PFSK-1 (cell line): ENCODE data around the gene NMNAT1.
A peak's percentile ranks its signal among the peaks of the same experiment; 100 is the strongest.

Source experiments
- FOXP2 ChIP-seq: optimal IDR thresholded peaks from 2 replicates; pipeline ENCODE3; 2011; ENCODE audit warnings: borderline replicate concordance, control low read depth, inconsistent platforms; ENCODE audit not compliant: insufficient read depth; ENCODE audit errors: extremely low read length, extremely low read depth
- POLR2AphosphoS5 ChIP-seq: IDR thresholded peaks from 2 replicates; pipeline ENCODE4 v1.6.1; 2012; ENCODE audit warnings: low read depth, mild to moderate bottlenecking, control low read depth, low read length, moderate library complexity
- SIN3A ChIP-seq: IDR thresholded peaks from 2 replicates; pipeline ENCODE4 v1.6.1; 2012; ENCODE audit warnings: mild to moderate bottlenecking, low read length, moderate library complexity, borderline replicate concordance; ENCODE audit not compliant: insufficient read depth
- TAF1 ChIP-seq: IDR thresholded peaks from 2 replicates; pipeline ENCODE4 v1.6.1; 2012; ENCODE audit warnings: low read length, control low read depth, borderline replicate concordance; ENCODE audit not compliant: insufficient read depth
- TF ChIP-seq, protein P1 (sequence below), 2 experiments: IDR thresholded peaks; 2 replicates each; pipeline versions ENCODE4 v1.6.1 to v1.8.0; 2011 to 2012; ENCODE audit warnings: low read depth in 2 of 2, low read length in 2 of 2, control low read depth in 1 of 2, inconsistent platforms in 1 of 2, mild to moderate bottlenecking in 1 of 2, moderate library complexity in 1 of 2; ENCODE audit not compliant: insufficient read depth in 1 of 2

Gene NMNAT1

DNA sequence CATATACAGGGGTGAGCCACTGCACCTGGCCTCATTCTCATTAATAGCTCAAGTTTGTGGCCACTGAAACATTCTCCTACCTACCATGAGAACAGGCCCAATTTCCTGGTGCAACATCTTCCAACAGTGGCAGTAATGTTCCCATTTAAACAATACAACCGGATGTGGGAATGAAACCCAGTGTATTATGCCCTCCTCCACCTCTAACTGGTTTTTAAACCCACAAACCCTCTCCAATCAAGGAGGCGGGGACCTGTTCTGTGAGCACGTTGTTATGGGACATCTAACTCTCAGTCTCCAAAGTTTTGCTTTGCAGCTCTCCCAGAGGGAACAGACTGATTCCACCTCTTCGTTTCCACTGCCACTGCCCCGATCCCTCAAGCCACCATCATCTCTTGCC, 35.8 kb upstream of the NMNAT1 start:
- TF ChIP-seq POLR2AphosphoS5 (no peak), FOXP2 (no peak), SIN3A (no peak), TAF1 (no peak)
- TF ChIP-seq, protein P1, sequence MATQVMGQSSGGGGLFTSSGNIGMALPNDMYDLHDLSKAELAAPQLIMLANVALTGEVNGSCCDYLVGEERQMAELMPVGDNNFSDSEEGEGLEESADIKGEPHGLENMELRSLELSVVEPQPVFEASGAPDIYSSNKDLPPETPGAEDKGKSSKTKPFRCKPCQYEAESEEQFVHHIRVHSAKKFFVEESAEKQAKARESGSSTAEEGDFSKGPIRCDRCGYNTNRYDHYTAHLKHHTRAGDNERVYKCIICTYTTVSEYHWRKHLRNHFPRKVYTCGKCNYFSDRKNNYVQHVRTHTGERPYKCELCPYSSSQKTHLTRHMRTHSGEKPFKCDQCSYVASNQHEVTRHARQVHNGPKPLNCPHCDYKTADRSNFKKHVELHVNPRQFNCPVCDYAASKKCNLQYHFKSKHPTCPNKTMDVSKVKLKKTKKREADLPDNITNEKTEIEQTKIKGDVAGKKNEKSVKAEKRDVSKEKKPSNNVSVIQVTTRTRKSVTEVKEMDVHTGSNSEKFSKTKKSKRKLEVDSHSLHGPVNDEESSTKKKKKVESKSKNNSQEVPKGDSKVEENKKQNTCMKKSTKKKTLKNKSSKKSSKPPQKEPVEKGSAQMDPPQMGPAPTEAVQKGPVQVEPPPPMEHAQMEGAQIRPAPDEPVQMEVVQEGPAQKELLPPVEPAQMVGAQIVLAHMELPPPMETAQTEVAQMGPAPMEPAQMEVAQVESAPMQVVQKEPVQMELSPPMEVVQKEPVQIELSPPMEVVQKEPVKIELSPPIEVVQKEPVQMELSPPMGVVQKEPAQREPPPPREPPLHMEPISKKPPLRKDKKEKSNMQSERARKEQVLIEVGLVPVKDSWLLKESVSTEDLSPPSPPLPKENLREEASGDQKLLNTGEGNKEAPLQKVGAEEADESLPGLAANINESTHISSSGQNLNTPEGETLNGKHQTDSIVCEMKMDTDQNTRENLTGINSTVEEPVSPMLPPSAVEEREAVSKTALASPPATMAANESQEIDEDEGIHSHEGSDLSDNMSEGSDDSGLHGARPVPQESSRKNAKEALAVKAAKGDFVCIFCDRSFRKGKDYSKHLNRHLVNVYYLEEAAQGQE (IDR thresholded peaks at IDR 0.05; ENCODE audit: insufficient read depth in 1 of 2, low read depth in 2 of 2, low read length in 2 of 2) = no peak

DNA sequence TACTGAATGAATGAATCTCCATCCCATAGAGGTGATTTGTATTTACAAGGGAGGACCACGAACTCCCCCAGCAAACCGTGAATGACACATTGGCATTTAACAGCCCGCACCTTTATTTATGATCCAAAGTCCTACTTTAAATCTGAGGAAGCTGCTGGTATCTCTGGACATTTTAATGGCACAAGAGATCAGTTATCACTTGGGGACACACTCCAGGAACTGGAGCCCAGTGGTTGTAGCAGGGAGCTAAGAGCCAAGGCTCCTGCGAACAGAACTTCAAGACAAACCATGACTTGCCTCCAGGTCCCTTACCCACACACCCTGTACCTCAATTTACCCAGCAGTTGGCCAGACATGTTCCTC, 34.4 kb upstream of the NMNAT1 start:
- no peak for TF ChIP-seq FOXP2
- TF ChIP-seq POLR2AphosphoS5 = no peak
- 0 out of 2 replicates have a peak, but pooled peaks have one; percentile 17 for TF ChIP-seq SIN3A
- TF ChIP-seq, protein P1 (IDR thresholded peaks at IDR 0.05; ENCODE audit: insufficient read depth in 1 of 2, low read depth in 2 of 2, low read length in 2 of 2) = no peak
- no peak for TF ChIP-seq TAF1

DNA sequence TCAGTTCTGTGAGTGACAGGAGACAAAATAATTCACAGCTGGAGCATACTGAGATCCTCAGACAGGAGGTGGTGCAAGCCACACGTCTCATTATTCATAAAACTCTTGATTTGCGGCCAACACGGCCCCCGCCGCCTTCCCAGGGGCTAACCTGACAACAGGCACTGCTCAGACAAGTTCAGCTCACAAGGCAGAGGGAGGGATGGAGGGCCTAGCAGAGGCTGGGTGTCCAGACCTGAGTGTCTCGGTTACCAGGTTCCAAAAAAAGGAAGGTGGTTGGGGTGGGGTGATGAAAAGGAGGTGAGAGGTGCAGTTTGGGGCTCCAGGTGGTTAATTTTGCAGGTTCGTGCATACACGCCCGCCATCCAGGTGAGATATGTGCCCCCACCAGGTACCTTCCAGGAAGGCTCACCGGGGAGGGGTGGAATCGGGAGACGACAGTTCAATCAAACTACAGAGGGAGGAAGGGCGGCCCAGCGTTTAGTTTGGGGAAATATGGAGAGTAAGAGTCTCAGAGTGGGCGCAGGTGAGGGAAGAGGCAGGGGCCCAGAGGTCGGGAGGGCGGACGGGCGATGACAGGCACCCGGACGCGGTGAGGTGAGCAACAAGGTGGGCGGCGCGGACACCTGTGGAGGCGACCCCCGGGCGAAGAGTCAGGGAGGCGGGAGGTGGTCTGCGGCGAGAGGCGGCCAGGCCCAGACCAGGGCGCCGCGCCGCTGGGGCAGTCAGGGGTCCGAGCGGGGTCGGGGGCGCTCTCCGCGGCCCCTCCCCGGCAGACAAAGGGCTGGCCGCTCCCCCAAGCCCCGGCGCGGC, 33.8 kb upstream of the NMNAT1 start:
- TF ChIP-seq TAF1 = no peak
- no peak for TF ChIP-seq FOXP2
- TF ChIP-seq, protein P1 (IDR thresholded peaks at IDR 0.05; ENCODE audit: insufficient read depth in 1 of 2, low read depth in 2 of 2, low read length in 2 of 2) = no peak
- TF ChIP-seq POLR2AphosphoS5 = no peak
- no peak for TF ChIP-seq SIN3A

DNA sequence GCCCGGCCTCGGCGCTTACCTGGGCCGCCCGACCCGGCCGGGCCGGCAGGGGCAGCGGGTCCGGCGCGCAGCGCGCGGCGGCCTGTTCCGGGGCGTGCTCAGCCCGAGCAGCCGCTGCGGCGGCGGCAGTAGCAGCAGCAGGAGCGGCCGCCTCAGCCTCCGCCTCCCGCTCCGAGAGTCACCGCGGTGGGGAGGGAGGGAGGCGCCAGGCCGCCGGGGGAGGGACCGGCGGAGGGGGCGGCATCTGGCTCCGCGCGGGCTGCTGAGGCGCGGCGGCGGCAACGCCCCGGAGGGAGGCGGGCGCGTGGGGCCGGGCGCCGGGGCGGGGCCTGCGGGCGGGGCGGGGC, 33.2 kb upstream of the NMNAT1 start, which contains the start of gene CTNNBIP1:
Gene CTNNBIP1, minus strand, starts transcription at position 194 of the 347 bp plus-strand sequence. CDS start 38,205 bp downstream, outside the sequence.
- no peak for TF ChIP-seq FOXP2
- TF ChIP-seq SIN3A = no peak
- TF ChIP-seq, protein P1 (IDR thresholded peaks at IDR 0.05; ENCODE audit: insufficient read depth in 1 of 2, low read depth in 2 of 2, low read length in 2 of 2) = no peak
- TF ChIP-seq POLR2AphosphoS5 = no peak; the same call in 1 of the 2 replicates
- TF ChIP-seq TAF1 = no peak
